Measurements from ENCODE around the gene MTURN. TPM values are rescaled to one million over a fixed set of nuclear protein-coding genes. Genes with fewer than 3 reads are reported as not detected.

MTURN gene
- total RNA-seq, 1 donor from 2014 or later: 126 TPM

GRCh38 chr7:30136117-30136731 lies 1.4 kb downstream of the MTURN start:
- no peak for DNase-seq

DNA sequence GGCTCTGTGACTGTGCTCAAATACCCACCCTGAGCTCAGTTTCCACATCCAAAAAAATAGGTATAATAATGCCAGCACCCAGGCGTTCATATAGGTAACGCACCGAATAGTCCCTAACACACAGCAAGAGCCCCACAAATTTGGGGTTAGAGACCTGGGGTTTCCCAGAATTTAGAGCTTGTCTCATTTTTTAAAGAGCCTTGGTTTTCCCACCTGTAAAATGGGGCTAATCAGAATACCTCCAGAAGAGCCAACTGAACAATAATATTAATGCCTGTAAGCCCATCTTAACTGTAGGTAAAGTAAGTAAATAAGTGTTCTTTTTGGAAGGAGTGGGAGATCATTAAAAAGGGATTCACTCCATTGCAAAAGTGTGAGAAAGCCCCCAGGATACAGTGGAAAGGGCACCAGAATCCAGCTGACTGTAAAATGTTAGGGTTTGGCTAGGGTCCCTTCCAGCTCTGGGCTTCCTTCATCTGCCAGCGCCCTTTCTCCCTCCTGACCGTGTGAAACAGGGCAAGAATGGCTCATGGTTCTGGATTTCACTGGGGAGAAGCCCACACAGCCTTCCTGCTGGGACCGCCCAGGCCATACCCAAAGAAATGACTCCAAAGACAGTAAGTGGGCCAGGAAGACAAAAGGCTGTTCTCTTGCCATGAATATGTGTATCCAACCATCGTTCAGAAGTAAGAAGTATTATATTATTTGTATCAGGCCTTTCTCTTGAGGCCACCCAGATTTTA lies 2.1 kb downstream of the MTURN start:
- no peak for DNase-seq

DNA sequence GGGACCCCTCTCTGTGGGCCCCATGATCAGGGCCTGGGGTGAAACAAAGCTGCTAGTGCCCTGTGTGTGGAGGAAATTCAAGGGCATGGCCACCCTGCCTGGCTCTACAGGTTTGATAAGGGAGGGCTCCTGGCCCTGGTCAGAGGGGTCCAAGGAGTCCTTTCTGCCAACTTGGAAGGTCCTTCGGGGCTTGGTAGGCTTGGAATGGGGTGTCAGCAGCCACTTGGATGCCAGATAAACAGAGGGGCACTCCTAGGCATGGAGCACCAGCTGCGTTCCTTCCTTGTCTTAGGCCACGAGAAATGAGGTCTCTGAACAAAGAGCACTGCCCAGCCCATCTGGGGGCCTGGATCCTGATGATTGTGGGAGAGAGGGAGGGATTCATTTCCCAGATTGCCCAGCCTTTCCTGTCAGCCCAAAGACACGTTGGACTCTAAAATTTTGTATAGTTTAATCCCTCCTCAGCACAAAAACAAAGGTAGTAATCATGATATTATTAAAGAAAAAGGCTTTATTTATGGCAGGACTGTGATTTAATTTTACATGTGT lies 5.1 kb downstream of the MTURN start:
- no peak for DNase-seq

GRCh38 chr7:30140456-30140855 lies 5.7 kb downstream of the MTURN start:
- DNase-seq: no peak

- DNase-seq: peak; percentile 71
Observed at GRCh38 chr7:30142710-30143109, 7.9 kb downstream of the MTURN start.

DNA sequence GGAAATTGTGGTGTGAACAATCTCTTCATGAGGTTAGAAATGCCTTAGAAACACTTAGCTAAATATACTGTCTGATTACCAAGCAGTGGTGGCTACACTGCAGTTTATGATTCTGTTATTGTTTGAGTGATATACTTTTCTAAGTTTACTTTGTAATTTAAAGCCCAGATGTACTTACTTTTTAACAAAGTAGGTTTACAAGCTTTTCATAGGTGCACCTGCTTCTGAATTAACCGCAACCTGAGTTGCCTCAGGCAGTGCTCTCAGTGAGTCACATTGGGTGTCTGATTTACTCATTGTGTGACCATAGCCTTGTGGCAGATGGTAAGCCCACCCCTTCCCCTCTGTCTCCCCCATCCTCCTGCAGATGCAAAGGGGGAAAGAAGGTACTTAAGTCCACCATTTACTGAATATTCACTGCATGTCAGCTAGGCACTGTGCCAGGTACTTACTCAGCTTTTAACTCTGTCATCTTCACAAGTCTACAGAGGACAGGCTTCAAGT lies 9.0 kb downstream of the MTURN start:
- DNase-seq: no peak

DNA sequence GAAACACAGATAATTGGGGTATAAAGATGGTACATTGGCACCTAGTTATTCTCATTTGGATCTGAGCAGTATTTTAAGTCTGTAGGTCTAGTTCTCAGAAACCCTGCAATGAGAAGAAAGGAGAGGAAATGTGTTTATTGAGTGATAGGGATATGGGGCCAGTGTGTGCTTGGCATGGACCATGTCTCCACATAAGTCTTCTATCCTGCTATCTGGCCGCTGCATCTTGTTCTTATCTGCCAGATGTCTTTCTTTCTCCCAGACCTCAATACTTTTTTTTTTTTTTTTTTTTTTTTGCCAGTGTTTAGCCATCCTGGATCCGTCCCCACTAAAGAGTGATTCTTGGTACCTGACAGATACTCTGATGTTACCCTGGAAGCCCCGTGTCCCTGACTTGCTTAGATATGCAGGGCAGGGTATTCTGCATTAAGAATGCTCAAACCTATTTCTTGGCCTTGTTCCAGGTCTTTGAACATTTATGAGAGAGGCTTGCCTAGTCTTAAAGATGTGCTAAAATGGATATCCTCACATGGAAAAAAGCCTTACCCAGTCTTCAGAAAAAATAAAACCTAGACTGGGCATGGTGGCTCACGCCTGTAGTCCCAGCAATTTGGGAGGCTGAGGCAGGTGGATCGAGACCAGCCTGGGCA lies 10.0 kb downstream of the MTURN start:
- DNase-seq: no peak

DNA sequence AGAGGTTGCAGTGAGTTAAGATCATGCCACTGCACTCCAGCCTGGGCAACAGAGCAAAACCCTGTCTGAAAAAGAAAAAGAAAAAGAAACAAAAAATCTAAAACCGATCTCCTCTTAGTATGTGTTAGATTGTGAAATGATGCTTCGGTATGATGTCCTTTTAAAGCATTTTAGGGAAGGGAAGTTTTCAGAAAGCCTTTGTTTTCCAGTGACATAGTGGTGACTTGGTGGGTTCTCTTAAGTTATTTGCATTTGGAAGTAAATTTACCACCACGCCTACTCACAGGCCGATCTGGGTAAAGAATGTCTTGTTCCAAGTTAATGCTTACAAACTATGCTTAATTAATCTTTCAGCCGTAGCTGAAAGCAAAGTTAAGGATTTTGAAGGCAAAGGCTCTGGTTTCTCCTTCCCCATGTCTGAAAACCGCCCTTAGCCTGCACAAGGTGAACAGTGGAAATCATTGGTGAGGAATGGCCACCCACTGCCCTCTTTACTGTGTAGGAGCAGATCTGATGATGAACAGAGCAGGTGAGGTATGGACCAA lies 10.7 kb downstream of the MTURN start:
- no peak for DNase-seq

DNA sequence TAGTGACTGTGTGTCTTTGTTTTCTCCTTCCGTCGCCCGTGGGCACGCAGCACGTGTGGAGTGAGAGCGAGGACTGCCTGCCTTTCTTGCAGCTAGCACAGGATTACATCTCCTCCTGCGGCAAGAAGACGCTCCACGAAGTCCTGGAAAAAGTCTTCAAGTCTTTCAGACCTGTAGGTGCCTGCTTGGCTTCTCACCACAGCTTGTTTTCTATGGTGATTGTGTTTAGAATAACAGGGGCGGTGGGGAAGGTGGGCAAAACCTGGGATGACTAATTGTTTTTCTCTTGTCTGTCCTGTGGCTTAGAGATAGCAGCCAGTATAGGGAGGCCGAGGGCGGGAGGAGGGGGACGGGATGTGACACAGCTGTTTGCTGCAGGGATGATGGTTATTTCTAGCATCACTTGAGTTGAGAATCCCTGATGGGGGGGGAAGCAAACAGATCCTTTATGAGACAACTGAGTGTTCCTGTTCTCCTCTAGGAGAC lies 11.4 kb downstream of the MTURN start:
- peak; percentile 82 for DNase-seq

DNA sequence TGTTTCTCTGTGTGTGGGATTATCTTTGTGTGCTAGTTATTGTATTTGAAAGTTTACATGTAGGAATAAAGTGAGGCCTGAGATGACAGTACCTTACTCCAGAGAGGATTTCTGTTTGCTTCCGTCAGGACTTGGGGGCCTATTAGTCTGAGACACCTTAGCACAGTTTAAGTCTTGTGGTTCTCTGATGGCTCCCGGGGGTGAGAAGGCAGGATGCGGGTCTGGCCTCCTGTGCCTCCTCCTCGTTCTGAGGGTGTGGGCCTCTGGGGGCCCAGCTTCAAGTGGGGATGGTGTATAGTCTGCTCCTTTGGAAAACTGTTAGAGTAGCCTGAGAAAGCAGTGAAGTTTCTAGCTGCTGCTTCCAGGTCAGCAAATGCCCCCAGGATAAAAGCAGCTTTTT lies 12.4 kb downstream of the MTURN start:
- DNase-seq: no peak

DNA sequence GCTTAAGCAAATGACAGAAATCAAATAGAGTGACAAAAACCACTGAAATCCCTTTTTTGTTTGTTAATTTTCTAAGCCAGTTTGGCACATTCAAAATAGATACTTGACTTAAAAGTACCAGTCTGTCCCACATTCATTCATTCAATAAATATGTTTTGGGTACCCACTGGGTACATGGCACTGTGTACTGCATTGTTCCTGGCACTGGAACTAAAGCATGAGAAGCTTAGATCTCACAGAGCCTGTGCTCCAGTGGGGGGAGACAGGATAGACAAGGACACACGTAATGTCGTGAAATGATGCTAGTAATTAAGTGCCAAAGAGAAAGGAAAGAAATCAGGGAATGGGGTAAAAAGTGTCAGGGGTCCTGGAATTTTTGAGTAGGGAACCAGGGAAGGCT lies 13.0 kb downstream of the MTURN start:
- no peak for DNase-seq

DNA sequence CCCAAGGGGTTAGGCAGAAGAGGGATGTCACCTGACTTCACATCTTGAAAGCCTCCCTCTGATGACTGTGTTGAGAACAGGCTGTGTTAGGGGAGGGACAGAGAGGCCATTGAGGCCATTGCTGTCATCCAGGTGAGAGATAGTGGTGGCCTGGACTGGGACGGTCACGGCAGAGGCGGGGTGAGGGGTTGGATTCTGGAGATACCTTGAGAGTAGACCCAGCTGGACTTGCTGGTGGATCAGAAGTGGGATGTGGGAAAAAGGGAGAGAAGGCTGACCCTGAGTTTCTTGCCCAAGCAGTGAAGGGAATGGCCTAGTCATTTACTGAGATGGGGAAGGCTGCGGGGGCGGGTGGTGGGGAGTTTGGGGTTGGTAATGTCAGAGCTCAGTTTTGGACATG lies 13.6 kb downstream of the MTURN start:
- no peak for DNase-seq

DNA sequence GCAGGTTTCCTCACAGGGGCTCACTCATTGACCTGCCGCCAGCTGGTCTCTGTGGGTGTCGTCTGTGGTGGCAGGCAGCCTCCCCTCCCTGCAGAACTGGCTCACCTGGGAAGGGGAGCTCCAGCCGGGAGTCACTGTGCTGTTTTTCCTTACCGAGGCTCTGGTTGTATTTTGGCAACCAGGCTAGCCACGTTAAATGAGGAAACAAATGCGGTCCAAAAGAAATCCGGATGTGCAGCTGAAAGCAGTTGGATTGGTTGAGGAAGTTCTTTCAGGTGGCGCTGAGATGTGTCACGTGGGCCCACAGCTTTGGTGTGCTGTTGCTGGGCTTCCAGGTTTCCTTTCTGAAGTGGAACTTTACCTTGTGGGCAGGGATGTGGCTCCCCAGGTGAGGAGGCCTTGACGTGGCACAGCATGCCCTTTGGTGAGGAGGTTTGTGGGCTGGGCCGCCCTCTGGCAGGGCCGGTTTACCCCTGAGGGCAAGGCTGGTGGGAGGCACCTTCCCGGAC lies 14.2 kb downstream of the MTURN start:
- DNase-seq: no peak

DNA sequence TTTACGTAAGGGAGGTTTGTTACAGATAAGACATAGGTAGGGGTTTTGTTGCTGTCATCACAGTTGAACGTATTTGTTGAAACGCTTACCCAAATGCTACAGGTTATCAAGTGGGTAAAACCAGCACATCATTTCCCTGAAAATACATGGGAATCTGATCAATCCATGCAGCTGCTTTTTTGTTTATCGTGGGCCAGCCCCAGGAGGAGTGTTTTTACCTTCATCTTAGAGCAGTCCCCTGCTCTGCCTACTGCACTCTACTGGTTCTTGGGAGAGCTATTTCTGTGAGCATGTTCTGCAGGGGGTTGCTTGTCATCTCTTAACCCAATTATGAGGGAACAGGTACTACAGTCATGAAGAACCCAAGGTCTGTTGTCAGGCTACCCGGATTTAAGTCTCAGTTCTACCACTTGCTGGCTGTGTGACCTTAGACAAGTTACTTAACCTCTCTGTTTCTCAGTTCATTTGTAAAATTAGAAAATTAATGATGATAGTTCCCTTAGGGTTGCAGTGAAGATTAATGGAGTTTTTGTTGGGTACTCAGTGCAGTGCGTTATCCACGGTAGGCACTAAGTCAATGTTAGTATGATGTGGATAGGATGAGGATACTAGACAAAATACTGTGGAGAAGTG lies 15.0 kb downstream of the MTURN start:
- no peak for DNase-seq

DNA sequence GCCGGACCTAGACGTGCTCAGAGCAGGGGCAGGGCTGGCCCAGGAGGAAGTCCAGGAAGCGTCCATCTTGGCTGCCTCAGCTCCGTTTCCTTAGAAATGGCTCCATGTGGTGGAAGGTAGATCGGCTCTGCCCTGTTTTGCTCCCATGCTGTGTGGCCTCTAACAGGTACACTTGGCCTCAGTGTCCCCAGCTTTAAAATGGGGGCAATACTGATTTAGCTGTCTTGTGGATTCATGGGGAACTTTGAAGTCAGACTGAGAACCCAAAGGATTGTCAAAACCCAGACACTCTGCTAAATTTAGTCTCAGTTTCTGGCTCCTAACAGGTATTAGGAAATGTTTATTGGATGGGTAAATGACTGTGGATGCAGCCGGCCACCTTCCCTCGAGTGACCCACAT lies 15.9 kb downstream of the MTURN start:
- no peak for DNase-seq

DNA sequence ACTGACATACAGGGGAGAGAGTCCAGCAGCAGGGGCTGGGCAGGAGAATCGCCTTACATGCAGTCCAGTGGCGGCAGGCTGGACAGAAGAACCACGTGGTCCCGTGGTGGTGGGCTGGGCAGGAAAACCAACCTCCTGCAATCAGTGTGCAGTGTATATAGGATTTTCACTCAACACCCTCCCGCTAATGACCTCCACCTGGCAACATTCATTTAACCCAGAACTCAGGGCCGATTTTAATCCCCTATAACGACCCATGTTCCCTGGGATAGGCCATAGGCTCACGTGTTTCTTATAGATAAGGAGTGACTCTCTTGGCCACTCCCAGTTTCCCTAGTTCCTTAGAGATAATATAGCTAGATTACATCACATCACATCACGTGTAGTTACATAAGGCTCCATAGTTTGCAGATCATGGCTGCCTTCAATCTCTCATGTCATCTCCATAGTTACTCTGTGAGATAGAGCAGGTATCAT lies 19.4 kb downstream of the MTURN start:
- no peak for DNase-seq

- DNase-seq: no peak
Observed at GRCh38 chr7:30155481-30155880, 20.7 kb downstream of the MTURN start.

GRCh38 chr7:30157204-30157603 lies 22.4 kb downstream of the MTURN start:
- peak; percentile 54 for DNase-seq

DNA sequence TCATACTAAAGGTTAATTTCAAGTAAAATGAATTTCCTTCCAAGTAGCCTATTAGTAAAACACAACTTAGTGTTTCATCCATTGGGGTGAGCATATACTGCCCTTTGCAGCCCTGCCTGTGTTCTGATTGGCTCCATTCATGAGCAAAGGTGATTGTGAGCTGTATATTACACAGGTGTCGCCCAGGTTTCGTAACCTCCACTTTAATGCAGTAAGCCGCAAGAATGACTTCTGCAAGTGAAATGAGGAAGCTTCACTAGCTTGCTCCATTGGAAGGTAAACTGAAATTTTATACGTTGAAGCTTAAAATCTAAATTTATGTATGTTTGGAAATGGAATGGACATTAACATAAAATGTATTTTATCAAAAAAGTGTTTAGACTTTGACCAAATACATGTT lies 24.4 kb downstream of the MTURN start:
- no peak for DNase-seq

DNA sequence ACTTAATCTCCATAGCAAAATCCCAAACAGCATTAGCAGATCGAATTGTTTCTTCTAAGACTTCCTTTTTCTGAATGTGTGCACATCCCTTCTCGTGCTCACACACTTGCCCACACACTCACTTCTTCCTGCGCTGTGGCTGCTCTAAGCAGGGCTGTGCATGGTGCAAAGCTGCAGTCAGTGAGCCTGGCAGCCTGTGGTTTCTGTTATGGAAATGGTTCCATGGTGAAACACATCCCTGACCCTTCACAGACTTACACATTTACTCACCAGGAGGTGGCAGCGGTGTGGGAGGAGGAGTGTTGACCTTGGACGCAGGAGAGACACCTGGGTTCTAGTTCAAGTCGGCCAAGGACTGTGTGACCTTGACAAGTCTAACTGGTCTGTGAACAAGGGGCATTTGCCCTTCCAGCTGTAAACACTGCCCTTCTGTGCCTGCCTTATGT lies 24.9 kb downstream of the MTURN start:
- DNase-seq: no peak

DNA sequence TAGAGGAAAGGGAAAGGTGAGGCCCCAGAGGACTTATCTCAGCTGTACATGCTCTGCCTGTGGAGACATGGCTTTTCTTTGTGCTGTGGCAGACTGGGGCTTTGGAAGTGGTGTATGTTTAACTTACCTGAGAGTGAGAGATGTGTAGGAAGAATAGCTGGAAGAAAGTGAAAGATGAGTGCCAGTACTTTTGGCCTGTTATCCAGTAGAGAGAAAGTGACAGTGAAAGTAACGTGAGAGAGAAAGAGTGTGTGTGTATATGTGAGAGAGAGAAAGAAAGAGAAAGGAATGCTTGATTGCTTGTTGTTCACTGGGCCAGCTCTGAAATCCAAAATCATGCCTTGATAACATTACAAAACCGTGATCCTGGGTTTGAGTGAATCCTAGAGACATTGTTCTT lies 25.5 kb downstream of the MTURN start:
- no peak for DNase-seq

- DNase-seq: no peak
Observed at GRCh38 chr7:30162133-30162532, 27.3 kb downstream of the MTURN start.

Data from tongue (tissue), 2 donors.